Activated T-helper 17 cell treated with anti-CD3 and anti-CD28 coated beads, Interleukin-2, amount 50 U/mL, for 72 hours (primary cell): Measurements from ENCODE around the gene HCFC1. TPM values are rescaled to one million over a fixed set of nuclear protein-coding genes. Genes with fewer than 3 reads are reported as not detected.
A peak's percentile ranks its signal among the peaks of the same experiment; 100 is the strongest.

Experiments used
- ATAC-seq: fragments of 150-1000 bp; cut with Tn5 transposase; replicated peaks from 2 replicates; pipeline ENCODE4 v1.10.0; 2021; ENCODE audit warnings: mild to moderate bottlenecking, moderate library complexity
- H3K27ac Mint-ChIP-seq: one replicate; pipeline ENCODE4 v1.8.0; 2022; ENCODE audit warnings: mixed read lengths
- H3K27me3 Mint-ChIP-seq: one replicate; pipeline ENCODE4 v1.8.0; 2022; ENCODE audit warnings: mixed read lengths
- H3K36me3 Mint-ChIP-seq: one replicate; pipeline ENCODE4 v1.8.0; 2022; ENCODE audit warnings: low read depth, mild to moderate bottlenecking, mixed read lengths
- H3K4me1 Mint-ChIP-seq: one replicate; pipeline ENCODE4 v1.8.0; 2022; ENCODE audit warnings: mixed read lengths
- H3K4me3 Mint-ChIP-seq: one replicate; pipeline ENCODE4 v1.8.0; 2022; ENCODE audit warnings: mild to moderate bottlenecking, mixed read lengths
- H3K9me3 Mint-ChIP-seq: one replicate; pipeline ENCODE4 v1.8.0; 2022; ENCODE audit warnings: mixed read lengths
- total RNA-seq, 2 donors: library from RNA; stranded (reverse); gene quantifications; one replicate each; pipeline ENCODE4 v1.2.3, GENCODE V29; 2022

The HCFC1 gene
- total RNA-seq, 2 donors from 2014 or later: 85.5 to 134 TPM

DNA sequence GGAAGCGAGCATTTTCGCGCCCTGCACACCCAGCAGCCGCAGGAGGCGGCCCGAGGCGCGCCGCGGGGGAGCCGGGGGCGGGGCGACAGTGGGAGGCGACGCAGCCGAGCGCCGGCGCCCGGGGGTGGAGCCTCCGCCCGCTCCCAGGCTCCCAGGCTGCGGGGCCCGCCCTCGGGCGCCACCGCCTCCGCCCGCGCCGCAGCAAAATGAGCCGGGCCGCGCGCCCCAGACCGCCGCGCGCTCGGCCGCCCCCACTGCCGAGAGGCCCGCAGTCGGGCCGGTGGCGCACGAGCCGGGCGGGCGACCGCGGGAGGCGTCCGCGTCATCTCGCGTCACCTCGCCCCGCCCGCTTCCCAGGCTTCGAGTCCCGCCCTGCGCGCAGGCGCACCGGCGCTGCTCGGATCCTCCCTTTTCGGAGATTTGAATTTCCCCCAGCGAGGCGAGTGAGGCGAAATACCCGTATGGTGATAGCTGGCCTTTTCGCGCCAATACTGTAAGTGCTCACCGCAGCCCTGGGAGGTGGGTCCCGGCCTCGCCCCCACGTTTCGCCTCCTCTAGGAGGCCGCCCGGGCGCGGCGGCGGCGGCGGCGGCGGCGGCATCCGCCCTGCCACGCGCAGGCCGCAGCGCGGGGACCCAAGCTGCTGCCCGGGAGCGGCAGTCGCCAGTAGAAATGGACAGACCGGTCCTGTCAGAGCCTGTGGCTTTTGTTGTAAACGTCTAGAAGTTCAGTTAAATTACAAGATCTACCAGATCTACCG lies 929 bp upstream of the HCFC1 start, which contains the start of gene TMEM187:
Gene TMEM187 (plus strand): TSS at position 387 of the 759 bp plus-strand sequence. CDS start 9,309 bp downstream, outside the sequence.
- peak within 1 kb of the TSS; percentile 92 for H3K27ac Mint-ChIP-seq
- peaks cover 38% of the 10 kb centered on the region for H3K36me3 Mint-ChIP-seq
- ATAC-seq: peak; percentile 56
- H3K9me3 Mint-ChIP-seq: no peaks in the 10 kb centered on the region
- H3K4me3 Mint-ChIP-seq: peak within 1 kb of the TSS; percentile 90
- no peaks in the 10 kb centered on the region for H3K27me3 Mint-ChIP-seq
- peaks cover 12% of the 10 kb centered on the region for H3K4me1 Mint-ChIP-seq

DNA sequence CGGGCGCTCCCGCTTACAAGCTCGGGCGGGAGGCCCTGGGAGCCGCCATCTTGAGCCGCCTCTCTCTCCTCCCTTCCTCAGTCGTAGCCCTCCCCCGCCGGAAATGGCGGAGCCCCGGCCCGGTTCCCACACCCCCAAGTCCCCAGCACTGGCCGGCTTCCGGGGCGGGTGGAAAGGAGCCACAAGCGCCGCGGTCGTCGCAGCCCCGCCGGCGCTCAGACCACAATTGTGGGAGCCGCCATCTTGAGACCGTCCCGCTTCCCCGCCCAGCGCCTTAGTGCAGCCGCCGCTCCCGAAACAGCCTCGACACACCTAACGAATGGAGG lies 531 bp downstream of the HCFC1 start:
- Mint-ChIP-seq H3K36me3 (peaks cover 52% of the 10 kb centered on the region), H3K9me3 (no peaks in the 10 kb centered on the region), H3K27ac (peak overlapping the region; percentile 92), H3K4me3 (peak overlapping the region; percentile 90), H3K27me3 (no peaks in the 10 kb centered on the region), H3K4me1 (peaks cover 15% of the 10 kb centered on the region)
- ATAC-seq: peak; percentile 42

DNA sequence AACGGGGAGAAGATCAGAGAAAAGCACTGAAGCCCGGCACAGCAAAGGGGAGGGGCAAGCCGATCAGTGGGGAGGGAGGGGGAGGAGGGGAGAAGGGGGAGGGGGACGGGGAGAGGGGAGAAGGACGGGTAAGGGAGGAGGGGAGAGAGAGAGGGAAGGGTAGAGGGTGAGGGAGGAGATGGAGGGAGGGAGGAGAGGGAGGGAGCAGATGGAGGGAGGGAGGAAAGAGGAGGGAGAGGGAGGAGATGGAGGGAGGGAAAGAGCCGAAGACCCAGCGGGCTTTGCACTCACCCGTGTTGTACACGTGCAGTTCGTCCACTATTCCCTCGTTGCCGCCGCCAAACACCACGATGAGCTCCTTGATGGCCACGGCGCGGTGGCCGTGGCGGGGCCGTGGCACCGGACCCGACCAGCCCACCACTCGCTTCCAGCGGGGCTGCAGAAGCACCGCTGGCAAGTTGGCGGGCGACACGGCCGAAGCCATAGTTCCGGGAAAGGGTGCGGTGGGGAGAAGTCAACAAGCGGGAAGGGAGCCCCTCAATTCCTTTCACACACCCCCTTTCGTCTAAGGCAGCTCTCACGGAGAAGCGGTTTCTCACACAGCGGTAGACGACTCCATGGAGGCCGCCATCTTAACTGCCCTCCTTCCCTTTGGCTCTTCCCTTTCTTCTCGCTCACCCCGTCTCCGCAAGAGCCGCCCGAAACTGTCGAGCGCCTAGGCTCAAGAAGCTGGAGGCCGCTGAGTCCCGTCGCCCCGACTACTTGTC lies 1.1 kb downstream of the HCFC1 start:
- H3K27me3 Mint-ChIP-seq: no peaks in the 10 kb centered on the region
- peaks cover 56% of the 10 kb centered on the region for H3K36me3 Mint-ChIP-seq
- peak overlapping the region; percentile 92 for H3K27ac Mint-ChIP-seq
- no peaks in the 10 kb centered on the region for H3K9me3 Mint-ChIP-seq
- H3K4me1 Mint-ChIP-seq: peaks cover 15% of the 10 kb centered on the region
- no peak for ATAC-seq
- peak overlapping the region; percentile 90 for H3K4me3 Mint-ChIP-seq

DNA sequence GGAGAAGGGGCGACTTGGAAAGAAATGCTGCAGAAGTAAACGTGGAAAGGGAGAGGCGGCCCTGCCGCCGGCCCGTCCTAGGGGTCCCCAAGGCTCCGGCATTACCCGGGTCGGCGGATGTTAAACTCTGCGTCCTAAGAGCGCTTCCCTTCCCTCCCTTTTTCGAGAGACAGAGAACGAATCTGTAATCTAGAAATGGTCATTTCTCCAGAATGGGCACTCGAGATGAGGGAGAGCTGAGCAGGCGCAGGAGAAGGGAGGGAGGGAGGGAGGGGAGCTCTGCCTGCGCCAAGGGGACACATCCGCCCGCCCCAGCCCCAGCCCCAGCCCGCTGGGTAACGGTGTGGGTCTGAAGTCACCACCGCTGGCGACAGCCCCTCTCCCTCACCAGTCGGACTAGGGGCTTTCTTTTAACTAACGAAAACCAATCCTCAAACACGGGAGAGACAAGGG lies 1.7 kb downstream of the HCFC1 start:
- Mint-ChIP-seq H3K27me3 (no peaks in the 10 kb centered on the region), H3K36me3 (peaks cover 62% of the 10 kb centered on the region), H3K9me3 (no peaks in the 10 kb centered on the region), H3K4me1 (peaks cover 15% of the 10 kb centered on the region), H3K4me3 (peak overlapping the region; percentile 90), H3K27ac (peak overlapping the region; percentile 61)
- ATAC-seq: no peak

DNA sequence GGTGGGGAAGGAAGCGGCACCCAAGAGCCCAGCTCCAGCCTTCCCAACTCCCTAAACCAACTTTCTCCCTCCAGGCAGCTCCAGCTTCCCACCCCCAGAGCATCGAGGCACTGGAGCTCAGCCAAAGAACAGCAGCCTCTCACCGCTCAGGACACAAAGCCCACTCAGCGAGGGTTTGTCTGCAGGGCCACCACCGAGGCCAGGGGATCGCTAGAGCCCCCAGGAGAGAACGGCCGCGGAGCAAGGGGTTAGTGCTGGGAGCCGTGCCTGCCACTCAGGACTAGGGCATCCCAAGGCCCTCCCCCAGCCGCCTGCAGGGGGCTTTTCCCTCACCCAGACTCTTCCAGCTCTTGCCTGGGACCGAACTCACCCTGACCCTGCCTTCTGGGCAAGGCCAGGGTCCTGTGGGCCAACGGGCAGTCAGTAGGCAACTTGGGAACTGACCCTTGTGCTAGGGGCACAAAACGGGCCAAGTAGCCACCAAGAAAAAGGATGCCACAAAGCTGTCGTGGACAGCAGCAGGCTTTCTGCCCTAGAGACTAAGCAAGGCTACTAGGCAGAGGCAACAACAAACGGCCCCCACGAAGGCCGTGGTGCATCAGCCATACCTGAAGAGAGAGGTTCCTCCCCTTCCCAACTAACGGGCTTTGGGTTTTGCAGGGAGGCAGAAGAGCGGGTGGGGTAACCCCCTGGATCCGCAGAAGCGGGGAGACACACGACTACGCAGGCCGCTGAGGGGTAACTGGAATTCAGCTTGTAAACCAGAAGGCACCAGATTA lies 2.3 kb downstream of the HCFC1 start:
- H3K27me3 Mint-ChIP-seq: no peaks in the 10 kb centered on the region
- H3K36me3 Mint-ChIP-seq: peaks cover 64% of the 10 kb centered on the region
- peaks cover 10% of the 10 kb centered on the region for H3K4me1 Mint-ChIP-seq
- peak overlapping the region; percentile 61 for H3K27ac Mint-ChIP-seq
- H3K9me3 Mint-ChIP-seq: no peaks in the 10 kb centered on the region
- ATAC-seq: no peak
- peak overlapping the region; percentile 90 for H3K4me3 Mint-ChIP-seq

DNA sequence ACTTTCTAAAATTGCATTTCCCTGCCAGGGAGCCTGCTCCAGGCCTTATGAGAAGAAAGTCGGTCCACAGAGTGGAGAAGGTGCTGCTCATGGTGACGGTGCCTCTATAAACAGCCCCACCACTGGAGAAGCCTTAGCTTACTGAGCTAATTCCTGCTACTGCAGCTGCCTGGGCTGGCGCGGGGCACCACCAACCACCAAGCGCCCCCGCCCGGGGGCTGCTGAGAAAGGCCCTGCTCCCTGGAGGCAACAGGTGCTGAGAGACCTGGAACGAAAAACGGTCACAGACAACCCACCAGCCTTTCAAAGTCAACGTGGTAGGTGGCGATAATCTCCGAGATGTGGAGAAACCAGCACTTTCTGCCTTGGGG lies 2.9 kb downstream of the HCFC1 start:
- H3K36me3 Mint-ChIP-seq: peaks cover 64% of the 10 kb centered on the region
- H3K27me3 Mint-ChIP-seq: no peaks in the 10 kb centered on the region
- H3K4me3 Mint-ChIP-seq: peak overlapping the region; percentile 90
- H3K27ac Mint-ChIP-seq: peak overlapping the region; percentile 61
- H3K9me3 Mint-ChIP-seq: no peaks in the 10 kb centered on the region
- no peak for ATAC-seq
- H3K4me1 Mint-ChIP-seq: peaks cover 6% of the 10 kb centered on the region

DNA sequence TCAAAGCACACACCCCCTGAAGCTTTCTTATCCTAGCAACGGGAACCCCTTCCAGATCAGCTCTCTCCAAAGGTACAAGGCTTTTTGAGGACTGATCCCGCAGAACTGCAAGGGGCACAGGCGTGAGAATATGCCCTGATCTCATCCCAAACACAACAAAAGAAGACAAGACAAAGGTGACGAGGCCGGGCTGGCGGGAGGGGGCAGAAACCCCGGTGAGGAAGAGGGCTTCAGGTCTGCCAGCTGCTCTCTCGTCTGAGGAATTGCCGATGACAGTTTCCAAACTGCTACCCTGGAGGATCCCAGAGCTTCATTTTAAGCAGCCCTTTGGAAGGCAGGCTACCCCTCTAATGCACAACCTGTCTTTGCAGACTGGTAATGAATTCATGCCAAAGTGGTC lies 3.4 kb downstream of the HCFC1 start:
- H3K4me3 Mint-ChIP-seq: peak overlapping the region; percentile 90
- peaks cover 64% of the 10 kb centered on the region for H3K36me3 Mint-ChIP-seq
- H3K27me3 Mint-ChIP-seq: no peaks in the 10 kb centered on the region
- peak overlapping the region; percentile 97 for H3K27ac Mint-ChIP-seq
- H3K4me1 Mint-ChIP-seq: peaks cover 6% of the 10 kb centered on the region
- ATAC-seq: no peak
- no peaks in the 10 kb centered on the region for H3K9me3 Mint-ChIP-seq

DNA sequence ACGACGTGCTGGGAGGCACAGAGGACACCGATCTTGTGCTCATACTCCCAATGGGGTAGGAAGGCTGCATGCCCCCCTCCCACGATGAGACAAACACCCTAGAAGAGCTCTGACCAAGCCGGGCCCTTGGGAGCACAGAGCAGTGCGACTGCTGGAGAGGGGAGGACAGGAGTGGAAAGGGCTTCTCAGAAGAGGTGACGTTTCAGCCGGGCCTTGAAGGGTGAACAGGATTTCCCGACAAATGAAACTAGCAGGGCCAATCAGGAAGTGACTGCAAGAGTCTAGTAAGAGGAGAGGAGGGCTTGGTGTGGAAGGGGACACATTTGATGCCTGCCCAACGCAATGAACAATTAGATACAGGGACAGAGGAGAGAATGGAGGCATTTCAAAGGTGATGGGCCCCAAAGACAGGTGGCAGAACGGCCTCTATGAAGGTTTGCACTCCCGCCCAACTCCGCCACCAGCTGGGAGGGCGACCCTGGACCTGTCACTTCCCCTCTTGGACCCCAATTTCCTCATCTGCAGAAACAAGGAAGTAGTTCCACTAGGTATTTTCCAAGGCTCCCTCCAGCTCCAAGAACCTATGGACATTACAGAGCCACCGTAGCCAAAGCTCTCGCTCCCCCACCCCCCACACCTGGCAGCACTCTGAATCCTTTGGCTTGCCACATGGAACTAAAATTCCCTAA lies 3.9 kb downstream of the HCFC1 start:
- peak; percentile 23 for ATAC-seq
- Mint-ChIP-seq H3K9me3 (no peaks in the 10 kb centered on the region), H3K4me3 (peak overlapping the region; percentile 90), H3K27ac (peak overlapping the region; percentile 97), H3K4me1 (peaks cover 6% of the 10 kb centered on the region), H3K36me3 (peaks cover 68% of the 10 kb centered on the region), H3K27me3 (no peaks in the 10 kb centered on the region)

DNA sequence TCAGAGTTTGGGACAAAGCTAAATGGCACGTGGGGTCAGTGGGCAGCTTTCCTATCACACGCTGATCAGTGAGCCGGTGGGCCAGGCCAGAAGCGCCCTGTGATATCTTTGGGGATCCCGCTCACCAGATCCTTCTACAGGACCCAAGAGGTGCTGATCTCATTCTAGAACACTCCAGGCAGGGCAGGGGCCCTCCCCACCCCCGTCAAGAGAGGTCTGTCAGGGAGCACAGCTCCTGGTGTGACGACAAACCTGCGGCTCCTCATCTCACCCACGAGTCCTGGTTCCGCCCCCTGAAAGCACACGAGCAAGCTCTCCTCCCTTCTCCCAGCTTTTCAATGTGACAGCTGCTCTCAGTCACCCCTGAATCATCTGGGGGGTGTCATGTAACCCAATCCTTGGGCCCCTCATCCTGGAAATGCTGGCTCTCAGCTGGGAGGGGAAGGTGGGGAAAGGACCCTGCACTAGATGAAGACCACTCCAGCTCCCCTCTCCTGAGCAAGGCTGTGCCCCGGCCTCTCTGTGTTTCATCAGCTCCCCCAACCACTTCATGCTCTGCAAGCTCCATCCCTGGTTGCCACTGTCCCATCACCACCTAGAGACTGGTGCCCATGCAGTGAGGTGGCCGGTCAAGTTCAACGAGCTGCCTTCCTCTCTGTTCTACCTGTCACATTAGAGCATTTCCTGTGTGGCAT lies 4.6 kb downstream of the HCFC1 start:
- Mint-ChIP-seq H3K4me1 (peaks cover 6% of the 10 kb centered on the region), H3K27me3 (no peaks in the 10 kb centered on the region)
- ATAC-seq: peak; percentile 71

DNA sequence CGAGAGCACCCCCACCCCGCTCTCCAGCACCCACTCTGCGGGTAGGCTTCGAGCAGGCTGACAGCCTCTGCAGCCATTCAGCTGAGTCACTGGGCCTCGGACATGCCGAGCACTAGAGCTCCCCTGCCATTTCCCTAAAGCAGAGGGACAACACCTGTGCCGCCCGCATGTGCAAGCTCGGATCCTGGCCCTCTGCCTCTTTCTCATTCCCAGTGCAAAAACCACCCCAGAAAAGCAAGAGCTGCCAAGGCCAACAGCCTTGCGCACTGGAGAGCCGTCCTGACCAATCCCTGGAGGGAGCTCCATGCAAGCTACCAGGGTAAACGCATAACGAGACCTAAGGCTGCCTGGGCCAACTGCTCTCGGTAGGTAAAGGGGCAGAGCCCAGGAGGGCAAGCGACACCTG lies 5.3 kb downstream of the HCFC1 start:
- ATAC-seq: no peak
- Mint-ChIP-seq H3K27me3 (no peaks in the 10 kb centered on the region), H3K9me3 (no peaks in the 10 kb centered on the region), H3K4me1 (peaks cover 6% of the 10 kb centered on the region), H3K4me3 (peak overlapping the region; percentile 90), H3K27ac (peak overlapping the region; percentile 97), H3K36me3 (peaks cover 74% of the 10 kb centered on the region)

More for the DNA sequence above, 4.6 kb downstream of the HCFC1 start:
- H3K36me3 Mint-ChIP-seq: peaks cover 75% of the 10 kb centered on the region
- peak overlapping the region; percentile 97 for H3K27ac Mint-ChIP-seq
- H3K4me3 Mint-ChIP-seq: peak overlapping the region; percentile 90
- no peaks in the 10 kb centered on the region for H3K9me3 Mint-ChIP-seq

DNA sequence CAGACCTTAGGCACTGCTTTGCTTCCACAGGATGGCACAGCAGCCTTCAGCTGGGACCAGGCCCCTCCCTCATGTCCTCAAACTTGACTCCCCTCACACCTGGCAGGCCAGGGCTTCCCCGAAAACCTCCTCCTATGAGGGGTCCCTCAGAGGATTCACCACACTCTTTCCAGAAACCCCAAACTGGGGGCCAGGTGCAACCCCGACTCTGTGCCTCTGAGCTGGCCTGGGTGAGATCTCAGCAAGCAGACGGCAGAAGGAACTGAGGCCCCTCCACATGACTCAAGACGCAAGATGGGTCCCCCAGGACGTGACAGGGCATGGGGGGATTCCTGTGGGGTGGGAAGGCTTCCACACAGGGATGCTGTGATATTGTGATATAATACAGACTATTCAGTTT lies 6.2 kb downstream of the HCFC1 start:
- Mint-ChIP-seq H3K4me1 (peaks cover 6% of the 10 kb centered on the region), H3K36me3 (peaks cover 76% of the 10 kb centered on the region), H3K27ac (peak overlapping the region; percentile 97), H3K9me3 (no peaks in the 10 kb centered on the region), H3K27me3 (no peaks in the 10 kb centered on the region), H3K4me3 (peak overlapping the region; percentile 90)
- no peak for ATAC-seq

DNA sequence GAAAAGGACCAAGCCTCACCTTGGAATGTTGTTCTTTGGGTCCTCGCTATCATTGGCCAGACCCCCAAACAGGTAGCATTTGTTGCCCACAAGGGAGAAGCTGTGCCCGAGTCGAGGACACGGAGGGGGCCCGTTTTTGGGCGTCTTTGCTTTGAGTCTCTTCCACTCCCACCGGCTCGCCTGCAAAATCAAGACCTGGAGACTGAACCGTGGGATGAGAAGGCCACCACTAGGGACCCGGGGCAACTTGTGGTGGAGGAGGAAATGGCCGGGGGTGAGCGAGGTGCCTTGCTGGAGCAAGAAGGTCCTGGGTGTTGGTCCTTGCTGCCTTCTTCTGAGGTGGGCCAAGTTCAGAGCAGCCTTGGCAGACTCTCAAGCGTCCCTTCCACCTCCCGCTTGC lies 7.5 kb downstream of the HCFC1 start:
- no peak for ATAC-seq
- Mint-ChIP-seq H3K36me3 (peaks cover 76% of the 10 kb centered on the region), H3K27me3 (no peaks in the 10 kb centered on the region), H3K4me3 (no peak overlapping the region), H3K9me3 (no peaks in the 10 kb centered on the region), H3K4me1 (peaks cover 6% of the 10 kb centered on the region), H3K27ac (no peak overlapping the region)

DNA sequence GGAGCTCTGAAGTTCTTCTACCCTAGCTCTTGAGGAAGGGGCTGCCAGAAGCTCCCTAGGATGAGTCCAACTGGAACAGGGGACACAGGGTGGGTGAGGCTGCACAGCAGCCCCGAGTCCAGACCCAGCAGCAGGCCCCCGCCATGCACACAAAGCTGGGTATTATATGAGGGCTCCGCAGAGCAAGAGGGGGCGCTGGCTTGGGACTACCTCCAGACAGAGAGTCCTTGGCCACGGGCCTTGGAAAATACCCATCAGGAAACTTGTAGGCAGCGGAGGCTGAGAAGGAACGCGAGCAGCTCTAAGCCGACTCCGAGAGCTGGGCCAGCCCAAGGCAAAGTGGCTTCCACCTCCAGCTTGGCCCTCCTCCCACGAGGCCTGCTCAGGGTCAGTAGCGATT lies 8.1 kb downstream of the HCFC1 start:
- Mint-ChIP-seq H3K4me1 (peaks cover 6% of the 10 kb centered on the region), H3K36me3 (peaks cover 76% of the 10 kb centered on the region), H3K27me3 (no peaks in the 10 kb centered on the region), H3K9me3 (no peaks in the 10 kb centered on the region), H3K4me3 (no peak overlapping the region), H3K27ac (no peak overlapping the region)
- ATAC-seq: no peak
